ENCODE data around the gene THEM5. TPM values are rescaled to one million over a fixed set of nuclear protein-coding genes. Genes with fewer than 3 reads are reported as not detected.

THEM5 gene
- total and polyA plus RNA-seq, 10 of the 15 experiments (the other 5 are each of a cell fraction or from before 2014, with no cell fraction given), result 0.16 TPM; not detected in 9

DNA sequence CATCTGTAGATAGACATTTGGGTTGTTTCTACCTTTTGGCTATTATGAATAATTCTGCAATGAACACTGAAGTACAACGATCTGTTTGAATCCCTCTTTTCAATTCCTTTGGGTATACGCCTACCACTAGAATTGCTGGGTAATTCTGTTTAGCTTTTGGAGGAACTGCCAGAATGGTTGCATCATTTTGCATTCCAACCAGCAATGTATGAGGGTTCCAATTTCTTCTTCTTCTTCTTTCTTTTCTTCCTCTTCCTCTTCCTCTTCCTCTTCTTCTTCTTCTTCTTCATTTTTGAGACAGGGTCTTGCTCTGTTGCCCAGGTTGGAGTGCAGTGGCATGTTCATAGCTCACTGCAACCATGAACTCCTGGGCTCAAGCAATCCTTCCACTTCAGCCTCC, 13.8 kb upstream of the THEM5 start:
- TF ChIP-seq FOS (IDR thresholded peaks at IDR 0.05; ENCODE audit: borderline replicate concordance, extremely low read depth, insufficient read length), result no peak
- no peak for TF ChIP-seq CEBPB (IDR thresholded peaks at IDR 0.05; ENCODE audit: borderline replicate concordance in 1 of 2, low read depth in 2 of 2, low read length in 2 of 2)
- TF ChIP-seq HCFC1 (IDR thresholded peaks at IDR 0.05; ENCODE audit: low read length), result no peak
- TF ChIP-seq RUNX3 (IDR thresholded peaks at IDR 0.05; ENCODE audit: low read length), result no peak
- TF ChIP-seq PML (IDR thresholded peaks at IDR 0.05; ENCODE audit: low read length), result no peak
- TF ChIP-seq EED (IDR thresholded peaks at IDR 0.05; ENCODE audit: low read depth), result no peak
- TF ChIP-seq IRF4 (IDR thresholded peaks at IDR 0.05; ENCODE audit: low read depth, low read length), result no peak
- no peak for TF ChIP-seq SIX5 (IDR thresholded peaks at IDR 0.05; ENCODE audit: low read depth, low read length, severe bottlenecking)
- TF ChIP-seq, protein P1, sequence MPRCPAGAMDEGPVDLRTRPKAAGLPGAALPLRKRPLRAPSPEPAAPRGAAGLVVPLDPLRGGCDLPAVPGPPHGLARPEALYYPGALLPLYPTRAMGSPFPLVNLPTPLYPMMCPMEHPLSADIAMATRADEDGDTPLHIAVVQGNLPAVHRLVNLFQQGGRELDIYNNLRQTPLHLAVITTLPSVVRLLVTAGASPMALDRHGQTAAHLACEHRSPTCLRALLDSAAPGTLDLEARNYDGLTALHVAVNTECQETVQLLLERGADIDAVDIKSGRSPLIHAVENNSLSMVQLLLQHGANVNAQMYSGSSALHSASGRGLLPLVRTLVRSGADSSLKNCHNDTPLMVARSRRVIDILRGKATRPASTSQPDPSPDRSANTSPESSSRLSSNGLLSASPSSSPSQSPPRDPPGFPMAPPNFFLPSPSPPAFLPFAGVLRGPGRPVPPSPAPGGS (IDR thresholded peaks at IDR 0.05; ENCODE audit: borderline replicate concordance, insufficient read depth, low read depth, low read length, poor library complexity, severe bottlenecking), result no peak
- TF ChIP-seq, protein P2, sequence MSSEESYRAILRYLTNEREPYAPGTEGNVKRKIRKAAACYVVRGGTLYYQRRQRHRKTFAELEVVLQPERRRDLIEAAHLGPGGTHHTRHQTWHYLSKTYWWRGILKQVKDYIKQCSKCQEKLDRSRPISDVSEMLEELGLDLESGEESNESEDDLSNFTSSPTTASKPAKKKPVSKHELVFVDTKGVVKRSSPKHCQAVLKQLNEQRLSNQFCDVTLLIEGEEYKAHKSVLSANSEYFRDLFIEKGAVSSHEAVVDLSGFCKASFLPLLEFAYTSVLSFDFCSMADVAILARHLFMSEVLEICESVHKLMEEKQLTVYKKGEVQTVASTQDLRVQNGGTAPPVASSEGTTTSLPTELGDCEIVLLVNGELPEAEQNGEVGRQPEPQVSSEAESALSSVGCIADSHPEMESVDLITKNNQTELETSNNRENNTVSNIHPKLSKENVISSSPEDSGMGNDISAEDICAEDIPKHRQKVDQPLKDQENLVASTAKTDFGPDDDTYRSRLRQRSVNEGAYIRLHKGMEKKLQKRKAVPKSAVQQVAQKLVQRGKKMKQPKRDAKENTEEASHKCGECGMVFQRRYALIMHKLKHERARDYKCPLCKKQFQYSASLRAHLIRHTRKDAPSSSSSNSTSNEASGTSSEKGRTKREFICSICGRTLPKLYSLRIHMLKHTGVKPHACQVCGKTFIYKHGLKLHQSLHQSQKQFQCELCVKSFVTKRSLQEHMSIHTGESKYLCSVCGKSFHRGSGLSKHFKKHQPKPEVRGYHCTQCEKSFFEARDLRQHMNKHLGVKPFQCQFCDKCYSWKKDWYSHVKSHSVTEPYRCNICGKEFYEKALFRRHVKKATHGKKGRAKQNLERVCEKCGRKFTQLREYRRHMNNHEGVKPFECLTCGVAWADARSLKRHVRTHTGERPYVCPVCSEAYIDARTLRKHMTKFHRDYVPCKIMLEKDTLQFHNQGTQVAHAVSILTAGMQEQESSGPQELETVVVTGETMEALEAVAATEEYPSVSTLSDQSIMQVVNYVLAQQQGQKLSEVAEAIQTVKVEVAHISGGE (CRISPR knock-in tag; IDR thresholded peaks at IDR 0.05), result no peak
- TF ChIP-seq EP300 (IDR thresholded peaks at IDR 0.05; ENCODE audit: borderline replicate concordance in 1 of 2, control insufficient read depth in 1 of 2, low read depth in 2 of 2, low read length in 2 of 2), result no peak
- no peak for TF ChIP-seq BMI1 (IDR thresholded peaks at IDR 0.05; ENCODE audit: borderline replicate concordance)
- TF ChIP-seq, protein P3, sequence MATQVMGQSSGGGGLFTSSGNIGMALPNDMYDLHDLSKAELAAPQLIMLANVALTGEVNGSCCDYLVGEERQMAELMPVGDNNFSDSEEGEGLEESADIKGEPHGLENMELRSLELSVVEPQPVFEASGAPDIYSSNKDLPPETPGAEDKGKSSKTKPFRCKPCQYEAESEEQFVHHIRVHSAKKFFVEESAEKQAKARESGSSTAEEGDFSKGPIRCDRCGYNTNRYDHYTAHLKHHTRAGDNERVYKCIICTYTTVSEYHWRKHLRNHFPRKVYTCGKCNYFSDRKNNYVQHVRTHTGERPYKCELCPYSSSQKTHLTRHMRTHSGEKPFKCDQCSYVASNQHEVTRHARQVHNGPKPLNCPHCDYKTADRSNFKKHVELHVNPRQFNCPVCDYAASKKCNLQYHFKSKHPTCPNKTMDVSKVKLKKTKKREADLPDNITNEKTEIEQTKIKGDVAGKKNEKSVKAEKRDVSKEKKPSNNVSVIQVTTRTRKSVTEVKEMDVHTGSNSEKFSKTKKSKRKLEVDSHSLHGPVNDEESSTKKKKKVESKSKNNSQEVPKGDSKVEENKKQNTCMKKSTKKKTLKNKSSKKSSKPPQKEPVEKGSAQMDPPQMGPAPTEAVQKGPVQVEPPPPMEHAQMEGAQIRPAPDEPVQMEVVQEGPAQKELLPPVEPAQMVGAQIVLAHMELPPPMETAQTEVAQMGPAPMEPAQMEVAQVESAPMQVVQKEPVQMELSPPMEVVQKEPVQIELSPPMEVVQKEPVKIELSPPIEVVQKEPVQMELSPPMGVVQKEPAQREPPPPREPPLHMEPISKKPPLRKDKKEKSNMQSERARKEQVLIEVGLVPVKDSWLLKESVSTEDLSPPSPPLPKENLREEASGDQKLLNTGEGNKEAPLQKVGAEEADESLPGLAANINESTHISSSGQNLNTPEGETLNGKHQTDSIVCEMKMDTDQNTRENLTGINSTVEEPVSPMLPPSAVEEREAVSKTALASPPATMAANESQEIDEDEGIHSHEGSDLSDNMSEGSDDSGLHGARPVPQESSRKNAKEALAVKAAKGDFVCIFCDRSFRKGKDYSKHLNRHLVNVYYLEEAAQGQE (IDR thresholded peaks at IDR 0.05; ENCODE audit: low read depth, low read length), result no peak
- TF ChIP-seq KLF5 (IDR thresholded peaks at IDR 0.05; ENCODE audit: partially characterized antibody), result no peak
- TF ChIP-seq MEF2A (IDR thresholded peaks at IDR 0.05; ENCODE audit: insufficient read depth, low read depth, low read length), result no peak
- TF ChIP-seq SREBF1 (IDR thresholded peaks at IDR 0.05; ENCODE audit: low read length), result no peak
- TF ChIP-seq TCF7 (IDR thresholded peaks at IDR 0.05; ENCODE audit: borderline replicate concordance), result no peak
- H3K9ac ChIP-seq (ENCODE audit: control insufficient read depth, insufficient read depth, low read length), result no peak overlapping the region
- no peak for FAIRE-seq
- no peak overlapping the region for H3K4me2 ChIP-seq (ENCODE audit: control insufficient read depth, insufficient read depth)
- DNase-seq (ENCODE audit: low read depth, low spot score), result no peak
- no peak overlapping the region for H3K4me3 ChIP-seq
- H3K9me3 ChIP-seq (replicated peaks; ENCODE audit: control insufficient read depth, insufficient read depth, low read length), result no peaks in the 10 kb centered on the region
- RAD21 ChIA-PET (ENCODE audit: unreplicated experiment), result no interaction called here
- intact Hi-C loops (cut with micrococcal nuclease; ENCODE audit: unreplicated experiment) (no loop called here), in situ Hi-C loops (cut with MboI) (no loop called here)
- no peaks in the 10 kb centered on the region for H3K36me3 ChIP-seq (ENCODE audit: control insufficient read depth in 2 of 2, insufficient read depth in 2 of 2, low read length in 1 of 2)
- H3K27ac ChIP-seq (ENCODE audit: control insufficient read depth, insufficient read depth), result no peak overlapping the region
- H3K27me3 ChIP-seq (replicated peaks in 1 of 2; ENCODE audit: control insufficient read depth in 2 of 2, insufficient read depth in 2 of 2, low read length in 1 of 2), result peaks cover 0 to 3% of the 10 kb centered on the region in 2 experiments; a peak in 2 of 4 replicates
- H3K4me1 ChIP-seq (ENCODE audit: control insufficient read depth, insufficient read depth, low read length), result no peaks in the 10 kb centered on the region
- H2AFZ ChIP-seq (ENCODE audit: control insufficient read depth, low read depth, low read length), result no peak overlapping the region
- no peaks in the 10 kb centered on the region for H3K79me2 ChIP-seq (ENCODE audit: control insufficient read depth, insufficient read depth, low read length)
- 20% methylated on average over 2 of the region's 2 CpGs for WGBS (ENCODE audit: insufficient coverage, insufficient replicate concordance, low lambda C conversion rate, missing lambda C conversion rate)
- no TSS peak for BruUV-seq (replicated peaks)
- CTCF ChIA-PET, result no interaction called here
- SMC1A ChIA-PET (ENCODE audit: uncharacterized antibody, unreplicated experiment), result no interaction called here
- H4K20me1 ChIP-seq (ENCODE audit: control insufficient read depth, insufficient read depth), result no peaks in the 10 kb centered on the region
- ATAC-seq, result no peak
- POLR2A ChIA-PET, result no interaction called here

Data from GM12878 (cell line).